Heart left ventricle (tissue), 13 donors: Measurements from ENCODE around the gene SLC25A18.

Experiments used
- POLR2A ChIP-seq, 2 donors: fragments of 450-650 bp; IDR thresholded peaks; one replicate each; pipeline ENCODE4 v1.6.1; 2017; ENCODE audit warnings: antibody characterized with exemption in 2 of 2, mild to moderate bottlenecking in 2 of 2, moderate library complexity in 2 of 2
- TF ChIP-seq, protein P1 (sequence below), 12 donors: fragments of 200-600 bp; sonication (generic) in 4 of 12; IDR thresholded peaks; one replicate each; pipeline versions ENCODE4 v1.5.0 to v1.8.0; 2018 to 2022; ENCODE audit warnings: antibody characterized with exemption in 12 of 12, mild to moderate bottlenecking in 5 of 12
- donor health status: ischemic (EF 13 %, LVEDD 7.1; RV severe dilation, severe dysfunction).
- donor health status: DM: no; HTN: yes; CAD: no.
- donor health status: DM: no; HTN: no; CAD: no.
- donor health status: ischemic (EF 25% LVEDD 6.9; RV normal size, moderate dysfunction).
- donor health status: ischemic (EF 25% LVEDD 5.7; RV mildly dilated, moderate dysfunction).
- donor health status: ischemic (EF 35%, LVEDD 5.7; RV mildly dilated, moderate dysfunction).
- donor health status: nonischemic (EF 11% LVEDD 7.7; RV severe dilation, severe dysfunction).
- donor health status: DM: yes; HTN: yes; CAD: no.
- donor health status: PGD.
- donor health status: ischemic (EF 29% LVEDD 5.4; RV normal size, mild dysfunction).
- donor health status: nonischemic (EF 23%, LVEDD 6.1; RV moderate dilation, normal function).

DNA sequence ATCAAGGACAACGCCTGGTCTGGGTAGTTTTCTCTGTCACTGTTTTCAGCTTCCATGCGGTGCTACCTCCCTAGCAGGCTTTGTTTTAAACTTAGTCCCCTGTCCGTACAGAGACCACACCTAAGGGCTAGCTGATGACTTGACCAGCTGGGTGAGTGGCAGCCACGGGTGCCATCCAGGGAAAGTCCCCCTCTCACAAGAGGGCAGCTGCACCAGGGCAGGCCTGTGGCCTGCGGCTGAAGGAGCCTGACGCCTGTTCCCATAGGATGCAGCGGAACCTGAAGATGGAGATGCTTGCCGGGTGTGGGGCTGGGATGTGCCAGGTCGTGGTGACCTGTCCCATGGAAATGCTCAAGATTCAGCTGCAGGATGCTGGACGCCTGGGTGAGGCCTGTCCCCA is 19.9 kb downstream of the SLC25A18 start:
- TF ChIP-seq, protein P1, sequence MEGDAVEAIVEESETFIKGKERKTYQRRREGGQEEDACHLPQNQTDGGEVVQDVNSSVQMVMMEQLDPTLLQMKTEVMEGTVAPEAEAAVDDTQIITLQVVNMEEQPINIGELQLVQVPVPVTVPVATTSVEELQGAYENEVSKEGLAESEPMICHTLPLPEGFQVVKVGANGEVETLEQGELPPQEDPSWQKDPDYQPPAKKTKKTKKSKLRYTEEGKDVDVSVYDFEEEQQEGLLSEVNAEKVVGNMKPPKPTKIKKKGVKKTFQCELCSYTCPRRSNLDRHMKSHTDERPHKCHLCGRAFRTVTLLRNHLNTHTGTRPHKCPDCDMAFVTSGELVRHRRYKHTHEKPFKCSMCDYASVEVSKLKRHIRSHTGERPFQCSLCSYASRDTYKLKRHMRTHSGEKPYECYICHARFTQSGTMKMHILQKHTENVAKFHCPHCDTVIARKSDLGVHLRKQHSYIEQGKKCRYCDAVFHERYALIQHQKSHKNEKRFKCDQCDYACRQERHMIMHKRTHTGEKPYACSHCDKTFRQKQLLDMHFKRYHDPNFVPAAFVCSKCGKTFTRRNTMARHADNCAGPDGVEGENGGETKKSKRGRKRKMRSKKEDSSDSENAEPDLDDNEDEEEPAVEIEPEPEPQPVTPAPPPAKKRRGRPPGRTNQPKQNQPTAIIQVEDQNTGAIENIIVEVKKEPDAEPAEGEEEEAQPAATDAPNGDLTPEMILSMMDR (IDR thresholded peaks at IDR 0.05): no peak
- no peak for TF ChIP-seq POLR2A (IDR thresholded peaks at IDR 0.05)
